SIG-M5 treated with dmso at 0.1 percent for 504 hours (cell line): ENCODE data around the gene GBGT1.

Experiments used
- DNase-seq: peaks from one replicate; lab custom pipeline; 2025; ENCODE audit not compliant: unreplicated experiment; lab: John Stamatoyannopoulos, UW

The GBGT1 gene

DNA sequence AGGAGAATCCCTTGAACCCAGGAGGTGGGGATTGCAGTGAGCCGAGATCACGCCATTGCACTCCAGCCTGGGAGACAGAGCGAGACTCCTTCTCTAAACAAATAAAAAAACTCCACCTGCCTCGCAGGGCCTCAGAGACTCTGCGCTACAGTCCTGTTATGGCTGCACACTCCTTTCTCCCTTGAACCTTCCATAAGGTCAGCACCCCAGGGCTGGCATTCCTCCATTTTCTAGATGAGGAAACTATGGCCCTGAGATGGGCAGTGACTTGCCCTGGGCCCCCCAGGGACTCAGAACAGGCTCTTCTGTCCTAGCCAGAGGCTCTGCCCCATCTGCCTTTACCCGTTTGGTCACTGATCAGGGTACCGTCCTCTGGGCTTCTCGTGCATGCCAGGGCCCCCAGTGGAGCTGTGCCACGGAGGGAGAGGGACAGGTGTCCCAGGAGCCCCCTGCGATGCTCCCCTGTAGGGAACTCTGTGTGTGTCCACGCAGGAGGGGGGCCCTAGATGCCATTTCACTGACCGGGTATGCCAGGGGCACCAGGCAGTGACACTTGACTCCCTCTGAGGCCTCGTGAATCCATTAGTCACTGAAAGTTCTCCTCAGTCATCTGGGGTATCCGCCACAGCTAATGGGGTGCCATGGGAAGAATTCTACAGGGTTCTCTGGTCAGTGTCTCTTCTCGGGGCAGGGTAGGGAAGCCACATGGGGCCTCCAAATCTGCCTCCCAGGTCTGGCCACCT lies 58.8 kb downstream of the GBGT1 start:
- DNase-seq: no peak

DNA sequence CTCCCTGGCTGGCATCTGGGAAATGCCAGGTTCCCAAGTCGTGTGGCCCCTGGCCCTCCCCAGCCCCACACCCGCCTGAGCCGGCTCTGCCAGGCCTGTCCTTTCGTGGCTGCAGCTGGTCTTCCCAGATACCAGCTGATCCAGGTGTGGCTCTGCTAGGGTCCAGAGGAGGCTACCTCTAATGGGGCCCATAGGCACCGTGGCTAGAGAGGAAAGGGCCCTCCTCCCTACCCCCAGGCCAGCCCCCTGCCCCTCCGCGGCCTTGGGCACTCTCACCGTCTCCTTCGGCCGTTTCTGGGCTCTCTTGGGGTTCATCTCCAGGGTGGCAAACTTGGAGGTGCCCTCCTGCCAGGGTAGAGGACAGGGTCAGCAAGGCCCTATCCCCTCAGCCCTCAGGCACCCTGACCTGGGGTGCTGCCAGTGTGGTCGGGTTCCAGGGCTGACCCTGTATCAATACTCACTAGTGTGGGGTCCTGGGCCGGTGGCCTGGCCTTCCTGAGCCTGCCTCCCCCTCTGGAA lies 59.7 kb downstream of the GBGT1 start:
- no peak for DNase-seq

DNA sequence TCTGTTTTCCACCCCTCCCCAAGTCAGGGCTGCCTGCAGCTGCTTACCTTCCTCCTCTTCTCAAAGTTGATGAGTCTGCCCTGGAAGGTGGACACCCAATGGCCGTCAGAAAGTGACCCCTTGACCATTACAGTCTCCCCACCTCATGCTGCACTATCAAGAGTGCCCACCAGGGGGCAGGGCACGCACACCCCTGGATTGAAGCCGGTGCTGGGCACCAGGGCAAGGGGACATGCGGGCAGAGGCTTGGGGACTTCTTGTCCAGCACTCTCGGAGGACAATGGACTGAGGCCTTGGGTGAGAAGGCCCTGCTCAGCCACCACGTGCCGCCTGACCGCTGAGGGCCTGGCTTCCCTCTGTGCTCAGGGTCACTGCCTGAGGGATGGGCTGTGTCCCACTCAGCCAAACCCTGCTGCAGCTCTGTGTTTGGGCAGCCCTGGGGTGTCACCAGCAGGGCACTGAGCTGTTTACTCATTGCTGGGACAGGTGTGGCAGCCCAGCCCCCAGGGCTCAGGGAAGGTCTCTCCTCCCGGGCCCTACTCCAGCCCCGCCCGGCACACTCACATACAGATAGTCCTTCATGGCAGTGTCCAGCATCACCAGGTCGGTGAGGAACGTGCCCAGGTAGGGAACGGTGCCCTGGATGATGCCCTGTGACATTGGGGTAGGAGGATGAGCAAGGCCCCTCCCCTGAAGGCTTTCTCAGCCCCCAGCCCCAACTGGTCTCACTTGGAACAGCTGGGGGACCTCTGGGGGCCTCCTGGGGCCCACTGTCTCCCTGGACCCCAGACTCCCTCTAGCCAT lies 60.3 kb downstream of the GBGT1 start:
- DNase-seq: no peak
